ENCODE results near the gene GATA5.

GATA5 gene

DNA sequence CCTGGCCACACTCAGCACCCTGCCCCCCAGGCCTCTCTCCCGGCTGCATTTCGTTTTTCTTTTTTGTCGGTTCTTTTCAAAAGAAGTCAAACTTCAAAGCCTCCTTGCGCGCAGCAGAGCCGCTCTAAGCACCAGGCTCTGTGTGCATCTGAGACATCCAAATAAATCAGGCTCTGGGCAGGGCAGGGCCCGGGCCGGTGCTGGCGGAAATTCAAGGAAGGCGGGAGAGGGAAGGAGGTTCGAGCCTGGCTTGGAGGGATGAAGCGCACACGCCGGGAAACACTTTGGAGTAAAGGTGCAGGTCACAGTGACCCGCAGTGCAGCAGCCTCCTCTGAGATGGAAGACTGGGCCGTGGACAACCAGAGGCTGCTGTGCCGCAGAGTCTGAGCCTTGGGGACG is 5.8 kb downstream of the GATA5 start (continued):
- TF ChIP-seq, protein P1, sequence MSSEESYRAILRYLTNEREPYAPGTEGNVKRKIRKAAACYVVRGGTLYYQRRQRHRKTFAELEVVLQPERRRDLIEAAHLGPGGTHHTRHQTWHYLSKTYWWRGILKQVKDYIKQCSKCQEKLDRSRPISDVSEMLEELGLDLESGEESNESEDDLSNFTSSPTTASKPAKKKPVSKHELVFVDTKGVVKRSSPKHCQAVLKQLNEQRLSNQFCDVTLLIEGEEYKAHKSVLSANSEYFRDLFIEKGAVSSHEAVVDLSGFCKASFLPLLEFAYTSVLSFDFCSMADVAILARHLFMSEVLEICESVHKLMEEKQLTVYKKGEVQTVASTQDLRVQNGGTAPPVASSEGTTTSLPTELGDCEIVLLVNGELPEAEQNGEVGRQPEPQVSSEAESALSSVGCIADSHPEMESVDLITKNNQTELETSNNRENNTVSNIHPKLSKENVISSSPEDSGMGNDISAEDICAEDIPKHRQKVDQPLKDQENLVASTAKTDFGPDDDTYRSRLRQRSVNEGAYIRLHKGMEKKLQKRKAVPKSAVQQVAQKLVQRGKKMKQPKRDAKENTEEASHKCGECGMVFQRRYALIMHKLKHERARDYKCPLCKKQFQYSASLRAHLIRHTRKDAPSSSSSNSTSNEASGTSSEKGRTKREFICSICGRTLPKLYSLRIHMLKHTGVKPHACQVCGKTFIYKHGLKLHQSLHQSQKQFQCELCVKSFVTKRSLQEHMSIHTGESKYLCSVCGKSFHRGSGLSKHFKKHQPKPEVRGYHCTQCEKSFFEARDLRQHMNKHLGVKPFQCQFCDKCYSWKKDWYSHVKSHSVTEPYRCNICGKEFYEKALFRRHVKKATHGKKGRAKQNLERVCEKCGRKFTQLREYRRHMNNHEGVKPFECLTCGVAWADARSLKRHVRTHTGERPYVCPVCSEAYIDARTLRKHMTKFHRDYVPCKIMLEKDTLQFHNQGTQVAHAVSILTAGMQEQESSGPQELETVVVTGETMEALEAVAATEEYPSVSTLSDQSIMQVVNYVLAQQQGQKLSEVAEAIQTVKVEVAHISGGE (tag by site-specific recombination; conservative IDR thresholded peaks at IDR 0.05; ENCODE audit: low read depth): no peak

DNA sequence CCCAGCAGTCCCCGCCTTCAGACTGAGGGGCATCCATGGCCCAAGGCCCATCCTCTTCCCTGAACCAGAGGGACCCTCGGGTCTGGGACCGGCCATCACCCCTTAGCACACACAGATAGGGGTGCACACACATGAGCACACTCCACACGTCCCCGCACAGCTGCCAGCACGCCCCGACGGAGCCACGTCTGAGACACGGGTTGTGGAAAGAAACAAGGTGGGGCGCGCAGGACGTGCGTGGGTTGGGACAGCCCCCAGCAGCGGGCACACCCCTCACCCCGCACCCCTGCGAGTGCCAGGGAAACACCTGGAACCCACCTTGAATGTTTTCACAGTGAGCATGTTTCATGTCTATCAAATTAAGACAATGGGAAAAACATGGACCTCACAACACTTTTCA is 6.4 kb downstream of the GATA5 start:
- Histone ChIP-seq H3K36me3 (ENCODE audit: control insufficient read depth in 2 of 2, insufficient read depth in 1 of 2, low read length in 2 of 2) (no peaks in the 10 kb centered on the region), H3K4me1 (ENCODE audit: control insufficient read depth, insufficient read depth, low read length) (no peaks in the 10 kb centered on the region), H3K27ac (ENCODE audit: extremely low read depth, low read depth, low read length) (no peak overlapping the region), H3K4me3 (ENCODE audit: low read depth, low read length) (no peak overlapping the region), H3K9me3 (ENCODE audit: control insufficient read depth, insufficient read depth, low read depth, low read length) (no peaks in the 10 kb centered on the region)
- POLR2A ChIA-PET: no interaction called here
- CTCF ChIA-PET: no interaction called here
- no peak for TF ChIP-seq ZNF837 (tag by site-specific recombination; IDR thresholded peaks at IDR 0.05)
- no peak for TF ChIP-seq SETDB1 (IDR thresholded peaks at IDR 0.05; ENCODE audit: insufficient read length, low read length)
- TF ChIP-seq, protein P2, sequence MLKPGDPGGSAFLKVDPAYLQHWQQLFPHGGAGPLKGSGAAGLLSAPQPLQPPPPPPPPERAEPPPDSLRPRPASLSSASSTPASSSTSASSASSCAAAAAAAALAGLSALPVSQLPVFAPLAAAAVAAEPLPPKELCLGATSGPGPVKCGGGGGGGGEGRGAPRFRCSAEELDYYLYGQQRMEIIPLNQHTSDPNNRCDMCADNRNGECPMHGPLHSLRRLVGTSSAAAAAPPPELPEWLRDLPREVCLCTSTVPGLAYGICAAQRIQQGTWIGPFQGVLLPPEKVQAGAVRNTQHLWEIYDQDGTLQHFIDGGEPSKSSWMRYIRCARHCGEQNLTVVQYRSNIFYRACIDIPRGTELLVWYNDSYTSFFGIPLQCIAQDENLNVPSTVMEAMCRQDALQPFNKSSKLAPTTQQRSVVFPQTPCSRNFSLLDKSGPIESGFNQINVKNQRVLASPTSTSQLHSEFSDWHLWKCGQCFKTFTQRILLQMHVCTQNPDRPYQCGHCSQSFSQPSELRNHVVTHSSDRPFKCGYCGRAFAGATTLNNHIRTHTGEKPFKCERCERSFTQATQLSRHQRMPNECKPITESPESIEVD (tag by site-specific recombination; IDR thresholded peaks at IDR 0.05): no peak
- TF ChIP-seq ZNF169 (tag by site-specific recombination; IDR thresholded peaks at IDR 0.05): no peak
- no peak for TF ChIP-seq ZNF146 (tag by site-specific recombination; IDR thresholded peaks at IDR 0.05)
- no peak for TF ChIP-seq ZNF16 (tag by site-specific recombination; IDR thresholded peaks at IDR 0.05; ENCODE audit: low read depth)
- TF ChIP-seq ZNF302 (tag by site-specific recombination; IDR thresholded peaks at IDR 0.05; ENCODE audit: low read depth): no peak
- TF ChIP-seq, protein P3, sequence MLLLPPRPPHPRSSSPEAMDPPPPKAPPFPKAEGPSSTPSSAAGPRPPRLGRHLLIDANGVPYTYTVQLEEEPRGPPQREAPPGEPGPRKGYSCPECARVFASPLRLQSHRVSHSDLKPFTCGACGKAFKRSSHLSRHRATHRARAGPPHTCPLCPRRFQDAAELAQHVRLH (tag by site-specific recombination; IDR thresholded peaks at IDR 0.05): no peak
- no peak for TF ChIP-seq ZNF391 (tag by site-specific recombination; IDR thresholded peaks at IDR 0.05; ENCODE audit: borderline replicate concordance, low read depth)
- no peak for TF ChIP-seq ZBTB1 (tag by site-specific recombination; IDR thresholded peaks at IDR 0.05)
- no peak for TF ChIP-seq ZNF223 (tag by site-specific recombination; IDR thresholded peaks at IDR 0.05)
- TF ChIP-seq ZNF624 (tag by site-specific recombination; IDR thresholded peaks at IDR 0.05): no peak
- TF ChIP-seq ZNF76 (tag by site-specific recombination; IDR thresholded peaks at IDR 0.05; ENCODE audit: borderline replicate concordance, low read depth): no peak
- no peak for TF ChIP-seq GLI2 (tag by site-specific recombination; IDR thresholded peaks at IDR 0.05; ENCODE audit: borderline replicate concordance, low read depth)
- TF ChIP-seq HOXA7 (CRISPR knock-in tag; IDR thresholded peaks at IDR 0.05; ENCODE audit: borderline replicate concordance): no peak
- no peak for TF ChIP-seq ZNF585B (tag by site-specific recombination; IDR thresholded peaks at IDR 0.05)
- TF ChIP-seq ZNF394 (tag by site-specific recombination; IDR thresholded peaks at IDR 0.05; ENCODE audit: borderline replicate concordance): no peak
- TF ChIP-seq ZFHX2 (tag by site-specific recombination; conservative IDR thresholded peaks at IDR 0.05): no peak
- TF ChIP-seq BCL11B (tag by site-specific recombination; IDR thresholded peaks at IDR 0.05; ENCODE audit: low read depth): no peak

Measured in HEK293 (cell line).